DND-41 (cell line): ENCODE results near the gene APC2.
"Not testable (repeated sequence)": the region's sequence is repeated elsewhere in the genome, so short reads cannot be mapped to it uniquely, and the experiment has no call there.

Experiments used
- ATAC-seq: fragments of 200-7000 bp; cut with Tn5 transposase; 3 replicates; pipeline ENCODE4 v1.9.1; 2021; ENCODE audit warnings: low read depth; ENCODE audit not compliant: insufficient read depth
- DNase-seq: peaks from one replicate; pipeline ENCODE4 v3.0.0-alpha.2; 2020
- H2AFZ ChIP-seq: 2 replicates; pipeline ENCODE4 v1.6.0; 2012; ENCODE audit warnings: low read depth, low read length
- H3K27ac ChIP-seq: 2 replicates; pipeline ENCODE4 v1.5.1; 2012; ENCODE audit warnings: low read length, inconsistent platforms
- H3K27me3 ChIP-seq: fragments of 200-600 bp; sonication (generic); 2 replicates; pipeline ENCODE4 v1.6.0; 2012; ENCODE audit warnings: low read length, mild to moderate bottlenecking, inconsistent platforms; ENCODE audit not compliant: insufficient read depth, poor library complexity
- H3K36me3 ChIP-seq: 2 replicates; pipeline ENCODE4 v1.5.1; 2012; ENCODE audit warnings: low read length, inconsistent platforms; ENCODE audit not compliant: insufficient read depth
- H3K4me1 ChIP-seq: 2 replicates; pipeline ENCODE4 v1.5.1; 2012; ENCODE audit warnings: mild to moderate bottlenecking, low read length; ENCODE audit not compliant: insufficient read depth
- H3K4me2 ChIP-seq: 2 replicates; pipeline ENCODE4 v1.6.0; 2012; ENCODE audit warnings: mild to moderate bottlenecking, moderate library complexity, low read length, inconsistent platforms; ENCODE audit not compliant: insufficient read depth
- H3K4me3 ChIP-seq, 2 experiments: fragments of 200-600 bp in 1 of 2; shearing (Covaris generic) in 1 of 2; 2 replicates each; pipeline ENCODE4 v1.5.1; 2012 to 2016; ENCODE audit warnings: inconsistent platforms in 2 of 2, low read length in 2 of 2, mild to moderate bottlenecking in 2 of 2, low read depth in 1 of 2, moderate library complexity in 1 of 2
- H3K79me2 ChIP-seq: 2 replicates; pipeline ENCODE4 v1.6.0; 2012; ENCODE audit warnings: low read length, inconsistent platforms; ENCODE audit not compliant: insufficient read depth
- H3K9ac ChIP-seq: 2 replicates; pipeline ENCODE4 v1.6.0; 2012; ENCODE audit warnings: low read depth, mild to moderate bottlenecking, inconsistent platforms, low read length, moderate library complexity
- H3K9me3 ChIP-seq: 2 replicates; pipeline ENCODE4 v1.5.1; 2012; ENCODE audit warnings: low read length, moderate library complexity, mild to moderate bottlenecking, inconsistent platforms; ENCODE audit not compliant: insufficient read depth, severe bottlenecking
- H4K20me1 ChIP-seq: 2 replicates; pipeline ENCODE4 v1.6.0; 2012; ENCODE audit warnings: low read length; ENCODE audit not compliant: insufficient read depth
- CTCF ChIP-seq: IDR thresholded peaks from 2 replicates; pipeline ENCODE4 v1.5.1; 2012; ENCODE audit warnings: borderline replicate concordance, low read length, moderate library complexity, mild to moderate bottlenecking; ENCODE audit not compliant: poor library complexity, severe bottlenecking; ENCODE audit errors: extremely low read depth
- EZH2 ChIP-seq: IDR thresholded peaks from 3 replicates; pipeline ENCODE4 v1.6.1; 2012; ENCODE audit warnings: borderline replicate concordance, low read depth, mild to moderate bottlenecking, moderate library complexity, low read length, inconsistent platforms; ENCODE audit not compliant: severe bottlenecking

The APC2 gene

GRCh38 chr19:1418951-1419738, 30.8 kb upstream of the APC2 start:
- Histone ChIP-seq H3K4me3 (no peak overlapping the region), H3K9me3 (no peaks in the 10 kb centered on the region), H3K4me2 (no peak overlapping the region), H3K9ac (no peak overlapping the region), H3K36me3 (peaks cover 95% of the 10 kb centered on the region), H2AFZ (no peak overlapping the region), H3K79me2 (peaks cover 98% of the 10 kb centered on the region), H3K27ac (no peak overlapping the region), H3K4me1 (no peaks in the 10 kb centered on the region; the same call in 1 of the 2 replicates), H3K27me3 (no peaks in the 10 kb centered on the region), H4K20me1 (peaks cover 96% of the 10 kb centered on the region)
- DNase-seq (no peak), ATAC-seq (no peak)
- TF ChIP-seq EZH2 (no peak), CTCF (no peak)

- not testable (repeated sequence) for H3K27me3 ChIP-seq, H3K4me1 ChIP-seq
- H3K36me3 ChIP-seq = peaks cover 99% of the 10 kb centered on the region
Observed at GRCh38 chr19:1420085-1420484, 29.8 kb upstream of the APC2 start.

GRCh38 chr19:1420590-1420989, 29.3 kb upstream of the APC2 start:
- no peak for TF ChIP-seq CTCF
- no peak for TF ChIP-seq EZH2
- ATAC-seq (no peak), DNase-seq (no peak)

More at GRCh38 chr19:1420085-1420484, 29.8 kb upstream of the APC2 start:
- Histone ChIP-seq H3K79me2 (peaks cover 98% of the 10 kb centered on the region), H4K20me1 (peaks cover 97% of the 10 kb centered on the region)
- H3K4me2 ChIP-seq, H3K4me3 ChIP-seq, H3K27ac ChIP-seq, ATAC-seq, DNase-seq, H3K9me3 ChIP-seq, H2AFZ ChIP-seq, H3K9ac ChIP-seq: not testable (repeated sequence)

GRCh38 chr19:1421218-1421957, 28.5 kb upstream of the APC2 start:
- no peaks in the 10 kb centered on the region for H3K4me1 ChIP-seq
- no peak overlapping the region for H3K4me2 ChIP-seq
- no peak overlapping the region for H3K27ac ChIP-seq
- H3K9ac ChIP-seq = no peak overlapping the region
- no peak for TF ChIP-seq EZH2
- no peak for TF ChIP-seq CTCF
- peaks cover 97% of the 10 kb centered on the region for H4K20me1 ChIP-seq
- H3K36me3 ChIP-seq = peaks cover 99% of the 10 kb centered on the region
- no peak overlapping the region for H3K4me3 ChIP-seq
- ATAC-seq = no peak
- no peaks in the 10 kb centered on the region for H3K27me3 ChIP-seq
- no peak overlapping the region for H2AFZ ChIP-seq
- peaks cover 97% of the 10 kb centered on the region for H3K79me2 ChIP-seq
- DNase-seq = no peak
- no peaks in the 10 kb centered on the region for H3K9me3 ChIP-seq

More at GRCh38 chr19:1420590-1420989, 29.3 kb upstream of the APC2 start:
- no peak overlapping the region for H3K4me2 ChIP-seq
- H3K4me3 ChIP-seq = no peak overlapping the region
- no peaks in the 10 kb centered on the region for H3K27me3 ChIP-seq
- no peak overlapping the region for H3K27ac ChIP-seq
- peaks cover 97% of the 10 kb centered on the region for H4K20me1 ChIP-seq
- H3K4me1 ChIP-seq = no peaks in the 10 kb centered on the region; the same call in 1 of the 2 replicates
- no peaks in the 10 kb centered on the region for H3K9me3 ChIP-seq
- H3K79me2 ChIP-seq = peaks cover 98% of the 10 kb centered on the region
- H2AFZ ChIP-seq = no peak overlapping the region
- H3K36me3 ChIP-seq = peaks cover 99% of the 10 kb centered on the region
- no peak overlapping the region for H3K9ac ChIP-seq
